H1 (cell line): ENCODE measurements around the gene MIER3. TPM values are rescaled to one million over a fixed set of nuclear protein-coding genes. Genes with fewer than 3 reads are reported as not detected.

Experiments
- CTCF ChIA-PET: fragments of 300-600 bp; sonication (Branson Sonifier 250); formaldehyde crosslinking; loops from one replicate; lab custom pipeline; 2021; ENCODE audit not compliant: partially characterized antibody; lab: Charles Lee
- POLR2A ChIA-PET: fragments of 300-600 bp; sonication (Branson Sonifier 250); formaldehyde crosslinking; loops from one replicate; lab custom pipeline; 2021; ENCODE audit warnings: inconsistent platforms; ENCODE audit not compliant: partially characterized antibody; lab: Charles Lee
- DNase-seq, 2 experiments: peaks; one replicate each; pipeline versions ENCODE4 v3.0.0 to v3.0.0-alpha.2; 2010 to 2022; ENCODE audit warnings: low spot score in 2 of 2, low read depth in 1 of 2, mixed read lengths in 1 of 2
- FAIRE-seq: peaks from 2 replicates; lab custom pipeline; 2011; peaks lifted over from hg19 to GRCh38; lab: Jason Lieb, UNC
- H2AFZ ChIP-seq: 2 replicates; pipeline ENCODE4 v1.8.1; 2012; ENCODE audit warnings: low read length, inconsistent platforms
- H2AK5ac ChIP-seq: 2 replicates; pipeline ENCODE4 v1.6.1; 2013; ENCODE audit warnings: low read depth, low read length
- H2BK120ac ChIP-seq: replicated peaks from 2 replicates; pipeline ENCODE3; 2013; ENCODE audit warnings: low read depth, low read length, inconsistent platforms
- H2BK12ac ChIP-seq: 2 replicates; pipeline ENCODE4 v1.6.1; 2013; ENCODE audit warnings: low read depth, low read length
- H2BK15ac ChIP-seq: 2 replicates; pipeline ENCODE4 v1.6.1; 2013; ENCODE audit warnings: low read length
- H2BK20ac ChIP-seq: 2 replicates; pipeline ENCODE4 v1.6.1; 2013; ENCODE audit warnings: low read length
- H2BK5ac ChIP-seq: 2 replicates; pipeline ENCODE4 v1.6.1; 2013; ENCODE audit warnings: low read depth, low read length
- H3K14ac ChIP-seq: 2 replicates; pipeline ENCODE4 v1.6.1; 2013; ENCODE audit warnings: inconsistent platforms; ENCODE audit not compliant: insufficient read length
- H3K18ac ChIP-seq: 2 replicates; pipeline ENCODE4 v1.6.1; 2013; ENCODE audit warnings: low read length; ENCODE audit errors: extremely low read depth
- H3K23ac ChIP-seq: 2 replicates; pipeline ENCODE4 v1.6.1; 2013; ENCODE audit warnings: inconsistent platforms; ENCODE audit not compliant: insufficient read length
- H3K23me2 ChIP-seq: 2 replicates; pipeline ENCODE4 v1.6.1; 2013; ENCODE audit warnings: low read depth, low read length
- H3K27ac ChIP-seq: 2 replicates; pipeline ENCODE4 v1.6.1; 2011; ENCODE audit warnings: low read depth, low read length, inconsistent platforms
- H3K27me3 ChIP-seq, 4 experiments: replicated peaks in 1 of 4; 1 replicate in 1 of 4; 2 replicates in 3 of 4; pipeline versions ENCODE4 v1.6.1 to v1.8.1; 2011 to 2013; ENCODE audit warnings: low read length in 3 of 4, mild to moderate bottlenecking in 3 of 4, inconsistent platforms in 2 of 4, mixed read lengths in 2 of 4, moderate library complexity in 1 of 4; ENCODE audit not compliant: control insufficient read depth in 3 of 4, insufficient read depth in 3 of 4; ENCODE audit errors: extremely low read depth in 1 of 4
- H3K36me3 ChIP-seq, 4 experiments: 2 replicates each; pipeline versions ENCODE4 v1.6.1 to v1.8.1; 2011 to 2013; ENCODE audit warnings: mild to moderate bottlenecking in 4 of 4, low read length in 3 of 4, moderate library complexity in 2 of 4, control low read depth in 1 of 4, inconsistent platforms in 1 of 4; ENCODE audit not compliant: insufficient read depth in 4 of 4, control insufficient read depth in 2 of 4
- H3K4ac ChIP-seq: replicated peaks from 2 replicates; pipeline ENCODE3; 2013; ENCODE audit warnings: low read length, low read depth, mixed read lengths, inconsistent platforms; ENCODE audit not compliant: insufficient read length
- H3K4me1 ChIP-seq, 4 experiments: replicated peaks in 1 of 4; 1 replicate in 1 of 4; 2 replicates in 3 of 4; pipeline versions ENCODE4 v1.6.1 to v1.8.1; 2011 to 2013; ENCODE audit warnings: low read length in 3 of 4, inconsistent platforms in 2 of 4, mixed read lengths in 1 of 4; ENCODE audit not compliant: insufficient read depth in 4 of 4, control insufficient read depth in 3 of 4
- H3K4me2 ChIP-seq, 2 experiments: 2 replicates each; pipeline versions ENCODE4 v1.6.1 to v1.8.1; 2011 to 2013; ENCODE audit warnings: low read depth in 2 of 2, low read length in 2 of 2, control low read depth in 1 of 2, inconsistent platforms in 1 of 2, mild to moderate bottlenecking in 1 of 2; ENCODE audit not compliant: insufficient read depth in 1 of 2
- H3K4me3 ChIP-seq, 4 experiments: fragments of 200-600, 300-600 bp in 1 of 4; sonication (generic), shearing (Covaris generic), sonication (Bioruptor Twin) in 1 of 4; 2 replicates each; pipeline versions ENCODE4 v1.5.1 to v1.8.1; 2011 to 2016; ENCODE audit warnings: low read length in 4 of 4, low read depth in 3 of 4, control low read depth in 2 of 4, inconsistent platforms in 2 of 4, mild to moderate bottlenecking in 2 of 4, mixed read lengths in 1 of 4, moderate library complexity in 1 of 4; ENCODE audit not compliant: insufficient read depth in 2 of 4; ENCODE audit errors: extremely low read depth in 1 of 4
- H3K56ac ChIP-seq: replicated peaks from 2 replicates; pipeline ENCODE3; 2013; ENCODE audit warnings: low read depth, mild to moderate bottlenecking, mixed read lengths, low read length, inconsistent platforms; ENCODE audit not compliant: insufficient read length
- H3K79me1 ChIP-seq: 2 replicates; pipeline ENCODE4 v1.6.1; 2013; ENCODE audit warnings: low read depth, low read length, control low read depth
- H3K79me2 ChIP-seq, 2 experiments: 2 replicates each; pipeline versions ENCODE4 v1.6.1 to v1.8.1; 2012 to 2013; ENCODE audit warnings: low read length in 2 of 2, mild to moderate bottlenecking in 2 of 2, inconsistent platforms in 1 of 2; ENCODE audit not compliant: insufficient read depth in 2 of 2, control insufficient read depth in 1 of 2
- H3K9ac ChIP-seq, 4 experiments: replicated peaks in 1 of 4; 1 replicate in 1 of 4; 2 replicates in 3 of 4; pipeline versions ENCODE4 v1.6.1 to v1.8.1; 2011 to 2013; ENCODE audit warnings: low read depth in 3 of 4, low read length in 3 of 4, control low read depth in 2 of 4, mild to moderate bottlenecking in 2 of 4, moderate library complexity in 2 of 4, inconsistent platforms in 1 of 4; ENCODE audit errors: extremely low read depth in 1 of 4
- H3K9me3 ChIP-seq, 2 experiments: 2 replicates each; pipeline versions ENCODE4 v1.6.1 to v1.8.1; 2012 to 2013; ENCODE audit warnings: mild to moderate bottlenecking in 2 of 2, moderate library complexity in 2 of 2, control low read depth in 1 of 2, inconsistent platforms in 1 of 2, low read depth in 1 of 2, low read length in 1 of 2, mixed read lengths in 1 of 2; ENCODE audit not compliant: insufficient read depth in 2 of 2
- H4K20me1 ChIP-seq, 2 experiments: replicated peaks in 1 of 2; 2 replicates each; pipeline versions ENCODE3 to v1.8.1; 2011 to 2013; ENCODE audit warnings: inconsistent platforms in 2 of 2, low read length in 2 of 2, mild to moderate bottlenecking in 1 of 2; ENCODE audit not compliant: insufficient read depth in 2 of 2, control insufficient read depth in 1 of 2
- H4K5ac ChIP-seq: 2 replicates; pipeline ENCODE4 v1.6.1; 2013; ENCODE audit warnings: low read length, low read depth, mixed read lengths, inconsistent platforms; ENCODE audit not compliant: insufficient read length
- H4K8ac ChIP-seq: 2 replicates; pipeline ENCODE4 v1.8.0; 2013; ENCODE audit warnings: mild to moderate bottlenecking, moderate library complexity, low read length, inconsistent platforms; ENCODE audit not compliant: insufficient read depth; ENCODE audit errors: extremely low read depth
- H4K91ac ChIP-seq: replicated peaks from 2 replicates; pipeline ENCODE3; 2013; ENCODE audit warnings: low read length, mixed read lengths, inconsistent platforms; ENCODE audit not compliant: insufficient read length
- NRF1 ChIP-seq: IDR thresholded peaks from 2 replicates; pipeline ENCODE4 v1.6.1; 2011; ENCODE audit warnings: mild to moderate bottlenecking, low read depth, low read length, improper control_type of control experiment
- POU5F1 ChIP-seq: IDR thresholded peaks from 2 replicates; pipeline ENCODE4 v1.6.1; 2011; ENCODE audit warnings: low read depth, mild to moderate bottlenecking, low read length, moderate library complexity
- TAF7 ChIP-seq: optimal IDR thresholded peaks from 2 replicates; pipeline ENCODE3; 2011; ENCODE audit warnings: low read depth, mild to moderate bottlenecking, inconsistent platforms, low read length, moderate library complexity, borderline replicate concordance
- polyA plus RNA-seq, 7 experiments: library from polyadenylated mRNA; depleted of rRNA in 3 of 7; stranded (reverse) in 5 of 7; unstranded in 2 of 7; fragments of >200 nt in 5 of 7; fragments of 200-250 nt in 2 of 7; gene quantifications; 1 replicate in 5 of 7; 2 replicates in 1 of 7; 4 replicates in 1 of 7; pipeline versions ENCODE4 v1.2.1 to v1.2.3, GENCODE V29; 2011 to 2013; ENCODE audit warnings: missing spikeins in 2 of 7, mixed read lengths in 2 of 7
- total RNA-seq: library from RNA; stranded (reverse); fragmentation: NEBNext Ultra II Directional; extraction: Animal tissue kit (Norgen Biotek cat#: 25700); gene quantifications from 2 replicates; pipeline ENCODE4 v1.2.1, GENCODE V29; 2021
- TF ChIP-seq, protein P1 (sequence below): IDR thresholded peaks from 2 replicates; pipeline ENCODE4 v1.6.1; 2011; ENCODE audit warnings: low read depth, mild to moderate bottlenecking, low read length; ENCODE audit not compliant: insufficient read depth

The MIER3 gene
- total and polyA plus RNA-seq, 2 of the 8 experiments (the other 6 are each of a cell fraction or from before 2014, with no cell fraction given) = 9.6 to 33.3 TPM

DNA sequence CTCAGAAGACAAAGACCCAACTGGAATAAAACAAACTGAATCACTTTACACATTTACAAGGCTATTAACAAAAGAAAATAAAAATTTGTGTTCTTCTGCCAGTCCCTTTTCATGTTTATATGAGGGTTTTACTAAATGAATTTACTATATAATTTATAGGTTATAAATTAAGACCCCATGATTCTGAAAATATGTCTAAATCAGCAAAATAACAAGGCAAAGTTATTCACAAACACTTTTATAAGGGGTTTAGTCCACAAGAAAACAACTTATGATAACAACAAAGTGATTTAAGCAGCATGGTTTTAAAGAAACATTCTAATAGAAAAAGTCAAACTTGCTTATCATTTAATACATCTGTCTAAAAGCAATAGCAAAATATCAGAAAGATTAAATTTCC, 4.9 kb downstream of the MIER3 start:
- CTCF ChIA-PET = no interaction called here

More for the DNA sequence above, 4.9 kb downstream of the MIER3 start:
- H2AFZ ChIP-seq = no peak overlapping the region
- peaks cover 8% of the 10 kb centered on the region for H3K23me2 ChIP-seq
- FAIRE-seq (no peak), DNase-seq (no peak)
- no peaks in the 10 kb centered on the region for H3K9me3 ChIP-seq
- H2BK20ac ChIP-seq = no peak overlapping the region
- no peak overlapping the region for H3K4me3 ChIP-seq
- no peak overlapping the region for H2AK5ac ChIP-seq
- 0 out of 2 replicates have a peak, but pooled peaks cover 4% of the 10 kb centered on the region for H3K79me1 ChIP-seq
- no peaks in the 10 kb centered on the region for H3K27me3 ChIP-seq
- H3K14ac ChIP-seq = no peak overlapping the region
- no peak overlapping the region for H3K23ac ChIP-seq
- no peak overlapping the region for H3K27ac ChIP-seq
- no peak overlapping the region for H3K4me2 ChIP-seq
- H2BK5ac ChIP-seq = no peak overlapping the region
- TF ChIP-seq POU5F1 (no peak), TAF7 (no peak), NRF1 (no peak)
- TF ChIP-seq, protein P1, sequence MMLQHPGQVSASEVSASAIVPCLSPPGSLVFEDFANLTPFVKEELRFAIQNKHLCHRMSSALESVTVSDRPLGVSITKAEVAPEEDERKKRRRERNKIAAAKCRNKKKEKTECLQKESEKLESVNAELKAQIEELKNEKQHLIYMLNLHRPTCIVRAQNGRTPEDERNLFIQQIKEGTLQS = no peak
- H3K9ac ChIP-seq = no peak overlapping the region
- peaks cover 0 to 5% (median 2%) of the 10 kb centered on the region in 4 experiments; a peak in 3 of 7 replicates for H3K4me1 ChIP-seq
- no peak overlapping the region for H2BK12ac ChIP-seq
- no peak overlapping the region for H4K8ac ChIP-seq
- peaks cover 4 to 36% of the 10 kb centered on the region in 2 experiments; a peak in 3 of 4 replicates for H3K79me2 ChIP-seq
- H3K36me3 ChIP-seq = peaks cover 3 to 56% (median 17%) of the 10 kb centered on the region in 4 experiments; a peak in 7 of 8 replicates
- H4K20me1 ChIP-seq = peaks cover 5 to 7% of the 10 kb centered on the region in 2 experiments
- H3K56ac ChIP-seq = no peak overlapping the region
- no peak overlapping the region for H2BK120ac ChIP-seq
- H4K91ac ChIP-seq = no peak overlapping the region
- no peak overlapping the region for H3K18ac ChIP-seq
- POLR2A ChIA-PET = interaction anchor here (1.5 kb wide), 1 partner anchor 202 kb away, joined by 3 read pairs; no protein-coding TSS in a partner anchor
- no peak overlapping the region for H3K4ac ChIP-seq
- no peak overlapping the region for H4K5ac ChIP-seq
- H2BK15ac ChIP-seq = no peak overlapping the region
